NCI-H774 (cell line): ENCODE data around the gene TMEM26.
"Not testable (repeated sequence)": the region's sequence is repeated elsewhere in the genome, so short reads cannot be mapped to it uniquely, and the experiment has no call there.

Source experiments
- DNase-seq: peaks from one replicate; lab custom pipeline; 2025; lab: John Stamatoyannopoulos, UW

The TMEM26 gene

GRCh38 chr10:61398366-61399129 lies 54.6 kb downstream of the TMEM26 start:
- DNase-seq, result no peak

GRCh38 chr10:61397175-61397986 lies 55.8 kb downstream of the TMEM26 start:
- no peak for DNase-seq

GRCh38 chr10:61391281-61391680 lies 61.9 kb downstream of the TMEM26 start:
- no peak for DNase-seq

GRCh38 chr10:61390851-61391250 lies 62.3 kb downstream of the TMEM26 start:
- DNase-seq, result no peak

- DNase-seq, result no peak
Measured at GRCh38 chr10:61389887-61390286, 63.3 kb downstream of the TMEM26 start.

GRCh38 chr10:61388986-61389385 lies 64.2 kb downstream of the TMEM26 start:
- not testable (repeated sequence) for DNase-seq

GRCh38 chr10:61385231-61386001 lies 67.8 kb downstream of the TMEM26 start:
- DNase-seq, result no peak

- not testable (repeated sequence) for DNase-seq
Measured at GRCh38 chr10:61381153-61381552, 72.0 kb downstream of the TMEM26 start.

- DNase-seq, result no peak
Measured at GRCh38 chr10:61378865-61379264, 74.3 kb downstream of the TMEM26 start.

GRCh38 chr10:61376908-61377368 lies 76.2 kb downstream of the TMEM26 start:
- no peak for DNase-seq

GRCh38 chr10:61376377-61376776 lies 76.8 kb downstream of the TMEM26 start:
- DNase-seq, result no peak

GRCh38 chr10:61366365-61366764 lies 86.8 kb downstream of the TMEM26 start:
- no peak for DNase-seq

GRCh38 chr10:61364619-61365018 lies 88.6 kb downstream of the TMEM26 start:
- DNase-seq, result no peak

GRCh38 chr10:61363006-61363405 lies 90.2 kb downstream of the TMEM26 start:
- no peak for DNase-seq

- DNase-seq, result no peak
Measured at GRCh38 chr10:61359452-61359851, 93.7 kb downstream of the TMEM26 start.

GRCh38 chr10:61357687-61358086 lies 95.5 kb downstream of the TMEM26 start:
- no peak for DNase-seq
